Measurements from ENCODE around the gene SNX4. TPM values are rescaled to one million over a fixed set of nuclear protein-coding genes. Genes with fewer than 3 reads are reported as not detected.

Gene SNX4
- total and polyA plus RNA-seq, 4 donors = 25.9 to 54.6 (median 35.2) TPM

- DNase-seq (ENCODE audit: low spot score) = no peak
- H3K4me1 ChIP-seq (ENCODE audit: control insufficient read depth in 4 of 4, insufficient read depth in 4 of 4, low read length in 3 of 4) = peaks cover 8 to 37% (median 31%) of the 10 kb centered on the region in 4 donors
- no peak overlapping the region for H3K4me3 ChIP-seq (ENCODE audit: low read depth in 1 of 3, low read length in 3 of 3)
- no peaks in the 10 kb centered on the region for H3K9me3 ChIP-seq (ENCODE audit: control insufficient read depth in 4 of 4, low read length in 3 of 4)
- no peaks in the 10 kb centered on the region for H3K36me3 ChIP-seq (ENCODE audit: control insufficient read depth in 4 of 4, insufficient read depth in 3 of 4, low read depth in 1 of 4, low read length in 3 of 4)
- H3K27me3 ChIP-seq (ENCODE audit: control insufficient read depth in 4 of 4, insufficient read depth in 4 of 4, low read length in 3 of 4) = no peaks in the 10 kb centered on the region
- H3K27ac ChIP-seq (ENCODE audit: low read depth in 1 of 2, low read length in 2 of 2) = no peak overlapping the region
- no peak for TF ChIP-seq EGR1 (IDR thresholded peaks at IDR 0.05; ENCODE audit: low read depth in 2 of 2)
- TF ChIP-seq, protein P1, sequence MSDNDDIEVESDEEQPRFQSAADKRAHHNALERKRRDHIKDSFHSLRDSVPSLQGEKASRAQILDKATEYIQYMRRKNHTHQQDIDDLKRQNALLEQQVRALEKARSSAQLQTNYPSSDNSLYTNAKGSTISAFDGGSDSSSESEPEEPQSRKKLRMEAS (IDR thresholded peaks at IDR 0.05) = no peak
- TF ChIP-seq YY1 (IDR thresholded peaks at IDR 0.05) = no peak
- TF ChIP-seq, protein P2, sequence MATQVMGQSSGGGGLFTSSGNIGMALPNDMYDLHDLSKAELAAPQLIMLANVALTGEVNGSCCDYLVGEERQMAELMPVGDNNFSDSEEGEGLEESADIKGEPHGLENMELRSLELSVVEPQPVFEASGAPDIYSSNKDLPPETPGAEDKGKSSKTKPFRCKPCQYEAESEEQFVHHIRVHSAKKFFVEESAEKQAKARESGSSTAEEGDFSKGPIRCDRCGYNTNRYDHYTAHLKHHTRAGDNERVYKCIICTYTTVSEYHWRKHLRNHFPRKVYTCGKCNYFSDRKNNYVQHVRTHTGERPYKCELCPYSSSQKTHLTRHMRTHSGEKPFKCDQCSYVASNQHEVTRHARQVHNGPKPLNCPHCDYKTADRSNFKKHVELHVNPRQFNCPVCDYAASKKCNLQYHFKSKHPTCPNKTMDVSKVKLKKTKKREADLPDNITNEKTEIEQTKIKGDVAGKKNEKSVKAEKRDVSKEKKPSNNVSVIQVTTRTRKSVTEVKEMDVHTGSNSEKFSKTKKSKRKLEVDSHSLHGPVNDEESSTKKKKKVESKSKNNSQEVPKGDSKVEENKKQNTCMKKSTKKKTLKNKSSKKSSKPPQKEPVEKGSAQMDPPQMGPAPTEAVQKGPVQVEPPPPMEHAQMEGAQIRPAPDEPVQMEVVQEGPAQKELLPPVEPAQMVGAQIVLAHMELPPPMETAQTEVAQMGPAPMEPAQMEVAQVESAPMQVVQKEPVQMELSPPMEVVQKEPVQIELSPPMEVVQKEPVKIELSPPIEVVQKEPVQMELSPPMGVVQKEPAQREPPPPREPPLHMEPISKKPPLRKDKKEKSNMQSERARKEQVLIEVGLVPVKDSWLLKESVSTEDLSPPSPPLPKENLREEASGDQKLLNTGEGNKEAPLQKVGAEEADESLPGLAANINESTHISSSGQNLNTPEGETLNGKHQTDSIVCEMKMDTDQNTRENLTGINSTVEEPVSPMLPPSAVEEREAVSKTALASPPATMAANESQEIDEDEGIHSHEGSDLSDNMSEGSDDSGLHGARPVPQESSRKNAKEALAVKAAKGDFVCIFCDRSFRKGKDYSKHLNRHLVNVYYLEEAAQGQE (IDR thresholded peaks at IDR 0.05) = no peak
- no peak for TF ChIP-seq SP1 (IDR thresholded peaks at IDR 0.05)
- no peak for TF ChIP-seq ZBTB33 (IDR thresholded peaks at IDR 0.05)
- no peak for TF ChIP-seq TAF1 (conservative IDR thresholded peaks at IDR 0.05)
- WGBS = 82% methylated on average over 7 of the region's 7 CpGs
- no peak overlapping the region for H3K9ac ChIP-seq (ENCODE audit: low read depth in 1 of 2, low read length in 2 of 2)
Measured at GRCh38 chr3:125436921-125437320, 83.1 kb downstream of the SNX4 start.

GRCh38 chr3:125435231-125435630 is 84.8 kb downstream of the SNX4 start:
- WGBS = 95% methylated on average over 2 of the region's 2 CpGs
- TF ChIP-seq FOXA1 (IDR thresholded peaks at IDR 0.05) (no peak), NR2F2 (IDR thresholded peaks at IDR 0.05) (no peak)
- DNase-seq (ENCODE audit: low spot score) = no peak
- Histone ChIP-seq H3K27me3 (ENCODE audit: control insufficient read depth in 4 of 4, insufficient read depth in 4 of 4, low read length in 3 of 4) (no peaks in the 10 kb centered on the region), H3K36me3 (ENCODE audit: control insufficient read depth in 4 of 4, insufficient read depth in 3 of 4, low read depth in 1 of 4, low read length in 3 of 4) (no peaks in the 10 kb centered on the region), H3K4me3 (ENCODE audit: low read depth in 1 of 3, low read length in 3 of 3) (no peak overlapping the region), H3K4me1 (ENCODE audit: control insufficient read depth in 4 of 4, insufficient read depth in 4 of 4, low read length in 3 of 4) (peaks cover 6 to 30% (median 27%) of the 10 kb centered on the region in 4 donors), H3K9ac (ENCODE audit: low read depth in 1 of 2, low read length in 2 of 2) (no peak overlapping the region), H3K9me3 (ENCODE audit: control insufficient read depth in 4 of 4, low read length in 3 of 4) (no peaks in the 10 kb centered on the region), H3K27ac (ENCODE audit: low read depth in 1 of 2, low read length in 2 of 2) (no peak overlapping the region)

GRCh38 chr3:125434582-125435011 is 85.4 kb downstream of the SNX4 start:
- 95% methylated on average over 6 of the region's 6 CpGs for WGBS
- Histone ChIP-seq H3K27me3 (ENCODE audit: control insufficient read depth in 4 of 4, insufficient read depth in 4 of 4, low read length in 3 of 4) (no peaks in the 10 kb centered on the region), H3K4me1 (ENCODE audit: control insufficient read depth in 4 of 4, insufficient read depth in 4 of 4, low read length in 3 of 4) (peaks cover 6 to 27% (median 25%) of the 10 kb centered on the region in 4 donors), H3K9me3 (ENCODE audit: control insufficient read depth in 4 of 4, low read length in 3 of 4) (peaks cover 0 to under 1% (median 0%) of the 10 kb centered on the region in 4 donors), H3K9ac (ENCODE audit: low read depth in 1 of 2, low read length in 2 of 2) (no peak overlapping the region), H3K4me3 (ENCODE audit: low read depth in 1 of 3, low read length in 3 of 3) (no peak overlapping the region), H3K27ac (ENCODE audit: low read depth in 1 of 2, low read length in 2 of 2) (no peak overlapping the region), H3K36me3 (ENCODE audit: control insufficient read depth in 4 of 4, insufficient read depth in 3 of 4, low read depth in 1 of 4, low read length in 3 of 4) (no peaks in the 10 kb centered on the region)
- DNase-seq (ENCODE audit: low spot score) = no peak
- TF ChIP-seq ZBTB33 (IDR thresholded peaks at IDR 0.05) (no peak), RAD21 (IDR thresholded peaks at IDR 0.05) (no peak), GABPA (IDR thresholded peaks at IDR 0.05 in 1 of 2, conservative IDR thresholded peaks at IDR 0.05 in 1 of 2) (no peak), FOXA1 (IDR thresholded peaks at IDR 0.05) (no peak), SP1 (IDR thresholded peaks at IDR 0.05) (no peak), TAF1 (conservative IDR thresholded peaks at IDR 0.05) (no peak), YY1 (IDR thresholded peaks at IDR 0.05) (no peak), EGR1 (IDR thresholded peaks at IDR 0.05; ENCODE audit: low read depth in 2 of 2) (no peak), HNF4G (IDR thresholded peaks at IDR 0.05) (no peak), NR2F2 (IDR thresholded peaks at IDR 0.05) (no peak), JUND (IDR thresholded peaks at IDR 0.05) (no peak)
- TF ChIP-seq, protein P2 (IDR thresholded peaks at IDR 0.05) = no peak
